GM21786 (cell line): ENCODE results near the gene SLAMF7.

Source experiments
- ATAC-seq: cut with Tn5 transposase; IDR thresholded peaks from one replicate; pipeline ENCODE4 v1.9.1; 2021; ENCODE audit not compliant: unreplicated experiment

The SLAMF7 gene

GRCh38 chr1:160800142-160800541 lies 61.1 kb downstream of the SLAMF7 start:
- no peak for ATAC-seq

GRCh38 chr1:160800645-160801408 lies 61.8 kb downstream of the SLAMF7 start:
- no peak for ATAC-seq

DNA sequence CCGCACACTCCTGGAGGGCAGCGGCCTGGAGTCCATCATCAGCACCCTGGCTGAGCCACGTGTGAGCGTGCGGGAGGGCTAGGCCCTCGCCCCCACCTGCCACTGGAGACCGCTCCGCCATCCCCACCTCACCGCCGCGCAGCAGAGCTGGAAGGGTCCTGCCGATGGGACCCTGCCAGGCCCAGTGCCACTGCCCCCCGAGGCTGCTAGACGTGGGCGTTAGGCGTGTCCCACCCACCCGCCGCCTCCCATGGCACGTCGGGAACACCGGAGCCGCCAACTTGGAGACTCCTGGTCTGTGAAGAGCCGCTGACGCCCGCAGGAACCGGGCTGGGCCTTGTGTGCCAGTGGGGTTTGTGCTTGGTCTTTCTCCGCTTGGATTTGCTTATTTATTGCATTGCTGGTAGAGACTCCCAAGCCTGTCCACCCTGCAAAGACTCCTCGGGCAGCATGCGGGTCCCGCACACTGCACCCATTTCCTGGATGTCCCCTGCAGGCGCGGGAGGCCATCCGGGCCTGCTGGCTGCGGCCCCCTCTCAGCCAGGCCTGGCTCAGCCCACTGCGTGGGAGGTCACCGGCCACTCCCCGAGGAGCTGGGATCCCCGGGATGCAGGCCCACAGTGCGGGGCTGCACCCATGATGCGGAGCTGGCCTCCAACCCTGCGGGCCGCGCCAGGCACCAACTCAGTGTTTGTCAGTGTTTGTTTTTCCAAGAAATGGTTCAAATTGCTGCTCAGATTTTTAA lies 63.0 kb downstream of the SLAMF7 start:
- no peak for ATAC-seq
